GM12892 (cell line): Measurements from ENCODE around the gene MMD.
"Not testable (repeated sequence)": the region's sequence is repeated elsewhere in the genome, so short reads cannot be mapped to it uniquely, and the experiment has no call there.

Experiments used
- DNase-seq: peaks from one replicate; pipeline ENCODE4 v3.0.0; 2011; ENCODE audit not compliant: insufficient read length
- FAIRE-seq: peaks from 2 replicates; lab custom pipeline; 2011; peaks lifted over from hg19 to GRCh38; lab: Jason Lieb, UNC
- POLR2A ChIP-seq: IDR thresholded peaks from 2 replicates; pipeline ENCODE4 v1.6.1; 2011; ENCODE audit warnings: low read depth, low read length, control low read depth
- POLR2AphosphoS5 ChIP-seq: IDR thresholded peaks from 2 replicates; pipeline ENCODE4 v1.6.1; 2011; ENCODE audit warnings: low read depth, low read length, control low read depth
- TAF1 ChIP-seq: IDR thresholded peaks from 2 replicates; pipeline ENCODE4 v1.6.1; 2011; ENCODE audit warnings: low read depth, mild to moderate bottlenecking, control low read depth, low read length, borderline replicate concordance

MMD gene

DNA sequence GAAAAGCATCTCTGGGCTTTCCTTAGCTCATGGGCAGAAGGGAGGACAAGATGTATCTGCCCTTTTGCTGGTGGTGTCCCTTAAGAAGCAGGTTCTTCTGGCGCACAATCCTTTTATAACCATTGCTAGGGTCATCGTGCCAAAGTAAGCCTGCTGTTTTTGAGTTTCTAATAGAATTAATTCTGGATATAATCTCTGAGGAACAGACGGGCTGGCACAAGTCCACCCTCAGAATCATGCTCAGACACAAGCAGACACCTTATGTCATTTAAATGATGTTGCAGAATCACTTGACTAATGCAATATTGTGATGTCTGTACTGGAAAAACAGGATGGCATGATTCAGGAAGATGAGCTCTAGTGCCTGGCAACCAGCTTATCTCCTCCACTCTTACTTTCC lies 18.8 kb upstream of the MMD start:
- FAIRE-seq (no peak), DNase-seq (no peak)
- TF ChIP-seq POLR2AphosphoS5 (no peak), POLR2A (no peak), TAF1 (no peak)

GRCh38 chr17:55437159-55437605 lies 15.5 kb upstream of the MMD start:
- no peak for DNase-seq
- TF ChIP-seq POLR2AphosphoS5 (0 out of 2 replicates have a peak, but pooled peaks have one; percentile 12), TAF1 (no peak), POLR2A (peak; percentile 30; the same call in 1 of the 2 replicates)
- FAIRE-seq, result no peak

DNA sequence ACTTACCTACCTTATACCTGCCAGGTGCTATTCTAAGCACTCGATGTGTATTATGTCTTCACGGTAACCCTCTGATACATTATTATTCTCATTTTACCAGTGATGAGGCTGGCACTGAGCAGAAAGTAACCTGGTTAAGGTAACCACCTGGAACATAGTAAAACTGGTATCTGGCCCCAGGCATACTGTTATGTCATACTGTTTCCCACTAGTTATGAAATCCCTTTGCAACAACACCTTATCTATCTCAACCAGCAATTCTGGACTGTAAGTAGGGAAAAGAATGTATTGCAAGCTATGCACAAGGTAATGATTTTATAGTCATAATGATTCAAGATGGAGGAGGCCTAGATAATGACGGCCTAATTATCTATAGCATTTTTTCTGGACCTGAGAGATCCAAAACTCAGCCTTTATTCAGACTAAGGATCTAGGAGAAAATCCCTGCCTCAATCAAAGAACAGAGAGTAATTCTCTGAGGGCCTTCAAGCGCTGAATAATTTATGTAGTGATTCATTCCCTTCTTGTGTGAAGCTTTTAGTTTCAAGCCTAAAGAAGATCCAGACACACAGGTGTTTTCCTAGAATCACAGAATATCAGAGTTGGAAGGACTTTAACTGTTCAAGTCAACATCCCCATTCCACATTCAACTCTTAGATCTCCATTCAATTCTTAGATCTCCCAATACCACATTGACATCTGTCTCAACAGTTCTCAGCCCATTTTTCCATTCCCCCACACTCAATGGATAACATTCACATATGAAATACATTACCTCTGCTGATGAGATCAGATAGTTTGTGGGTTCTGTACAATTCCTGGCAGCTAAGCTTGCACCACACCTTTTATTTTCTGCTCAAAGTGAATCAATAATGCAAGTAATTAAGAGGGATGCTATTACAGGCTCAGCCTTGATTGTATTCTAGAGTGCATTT lies 14.9 kb upstream of the MMD start:
- FAIRE-seq, result peak; percentile 71

GRCh38 chr17:55435408-55435807 lies 13.8 kb upstream of the MMD start:
- TF ChIP-seq POLR2A, result no peak
- no peak for TF ChIP-seq TAF1
- TF ChIP-seq POLR2AphosphoS5, result no peak
- FAIRE-seq (peak; percentile 33), DNase-seq (no peak)

More for the DNA sequence above, 14.9 kb upstream of the MMD start:
- TF ChIP-seq POLR2A (no peak), POLR2AphosphoS5 (0 out of 2 replicates have a peak, but pooled peaks have one; percentile 6)
- no peak for DNase-seq

- no peak for FAIRE-seq
- no peak for DNase-seq
- TF ChIP-seq TAF1 (no peak), POLR2A (no peak), POLR2AphosphoS5 (no peak)
Observed at GRCh38 chr17:55434721-55435120, 13.1 kb upstream of the MMD start.

DNA sequence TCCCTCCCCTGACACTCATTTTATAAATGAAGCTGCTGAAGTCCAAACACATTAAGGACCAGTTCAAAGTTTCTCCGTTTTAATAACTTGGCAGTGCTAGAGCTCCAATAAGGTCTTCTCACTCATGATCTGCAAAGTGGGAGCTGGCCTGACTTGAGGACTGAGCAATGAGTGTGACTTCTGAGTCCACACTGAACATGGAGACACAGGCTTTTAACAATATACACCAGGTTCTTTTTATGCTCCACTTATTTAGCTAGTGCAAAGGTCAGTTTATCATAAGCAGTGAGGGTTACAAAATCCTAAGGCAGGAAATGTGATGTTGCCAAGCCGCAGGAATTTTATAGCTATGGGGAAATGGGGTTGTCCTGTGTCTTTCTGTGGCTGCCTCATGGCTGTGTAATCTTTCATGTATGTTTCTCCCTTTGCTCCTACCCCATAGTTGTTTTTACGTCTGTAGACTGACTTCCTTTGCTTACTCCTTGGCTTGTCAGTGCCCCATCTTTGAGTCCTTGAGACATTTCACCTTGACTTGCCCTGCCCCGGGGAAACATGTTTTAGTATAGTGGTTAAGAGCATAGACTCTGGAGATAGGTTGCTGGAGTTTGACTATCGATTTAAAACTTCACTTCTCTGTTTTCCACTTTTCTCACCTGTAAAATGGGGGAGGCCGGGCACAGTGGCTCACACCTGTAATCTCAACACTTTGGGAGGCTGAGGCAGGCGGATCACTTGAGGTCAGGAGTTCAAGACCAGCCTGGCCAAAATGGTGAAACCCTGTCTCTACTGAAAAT lies 12.2 kb upstream of the MMD start:
- no peak for TF ChIP-seq POLR2A
- no peak for DNase-seq
- FAIRE-seq, result no peak

DNA sequence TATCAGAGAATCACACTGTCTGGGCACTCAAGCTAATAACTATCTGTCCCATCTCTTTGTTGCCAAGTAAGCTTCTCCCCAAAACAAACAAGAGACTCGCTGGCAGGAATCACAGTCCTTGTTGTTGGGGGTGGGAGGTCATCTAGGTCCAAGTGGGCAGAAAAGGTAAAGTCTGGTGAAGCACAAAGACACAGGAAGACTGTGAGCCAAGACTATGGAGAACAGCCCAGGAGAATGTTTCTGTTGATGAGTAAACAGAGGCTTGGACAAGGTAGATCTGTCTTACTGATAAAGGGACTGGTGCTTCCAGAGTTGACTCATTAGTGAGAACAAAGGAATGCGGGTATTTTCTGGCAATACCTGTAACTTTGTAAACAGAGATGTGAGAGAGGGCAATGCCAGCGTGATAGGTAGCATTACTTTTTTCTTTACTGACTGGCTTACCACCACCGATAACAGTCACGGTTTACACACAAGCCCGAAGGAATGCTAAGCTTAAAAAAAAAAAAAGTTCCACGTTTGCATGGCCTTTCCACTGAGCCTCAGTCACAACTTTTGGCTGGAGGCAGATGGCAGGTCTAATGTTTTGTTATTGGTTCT lies 11.5 kb upstream of the MMD start:
- TF ChIP-seq POLR2AphosphoS5 (no peak), POLR2A (no peak), TAF1 (no peak)
- DNase-seq, result no peak
- peak; percentile 27 for FAIRE-seq

- TF ChIP-seq TAF1 (no peak), POLR2A (no peak), POLR2AphosphoS5 (no peak)
- FAIRE-seq (peak; percentile 5), DNase-seq (no peak)
Observed at GRCh38 chr17:55432358-55433028, 10.9 kb upstream of the MMD start.

DNA sequence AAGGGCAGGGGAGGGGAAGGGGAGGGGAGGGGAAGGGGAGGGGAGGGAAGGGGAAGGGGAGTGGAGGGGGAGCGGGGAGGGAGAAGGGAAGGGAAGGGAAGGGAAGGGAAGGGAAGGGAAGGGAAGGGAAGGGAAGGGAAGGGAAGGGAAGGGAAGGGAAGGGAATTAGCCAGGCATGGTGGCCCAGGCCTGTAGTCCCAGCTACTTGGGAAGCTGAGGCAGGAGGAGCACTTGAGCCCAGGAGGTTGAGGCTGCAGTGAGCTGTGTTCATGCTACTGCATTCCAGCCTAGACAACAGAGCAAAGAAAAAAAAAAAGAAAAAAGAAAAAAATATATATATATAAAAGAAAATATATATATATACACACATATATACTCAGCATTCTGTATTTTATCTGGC lies 10.3 kb upstream of the MMD start:
- not testable (repeated sequence) for DNase-seq, FAIRE-seq

- DNase-seq, result no peak
- TF ChIP-seq TAF1 (no peak), POLR2AphosphoS5 (no peak), POLR2A (no peak)
- FAIRE-seq, result peak; percentile 50
Observed at GRCh38 chr17:55430541-55431288, 9.1 kb upstream of the MMD start.

DNA sequence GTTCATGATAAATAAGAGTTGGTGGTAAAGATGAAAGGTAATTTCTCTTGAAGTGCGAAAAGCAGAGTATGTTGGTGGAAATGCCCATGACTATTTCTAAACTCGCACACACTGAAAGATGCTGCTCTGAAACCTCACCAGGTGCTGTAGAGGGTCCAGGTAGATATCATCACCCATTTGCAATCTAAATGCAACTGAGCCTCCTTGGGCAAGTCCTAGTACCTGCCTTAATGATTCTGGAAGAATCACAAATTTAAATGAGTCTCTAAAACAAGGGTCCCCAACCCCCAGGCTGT lies 5.9 kb upstream of the MMD start:
- DNase-seq, result no peak
- no peak for TF ChIP-seq POLR2AphosphoS5
- no peak for TF ChIP-seq POLR2A
- no peak for TF ChIP-seq TAF1
- FAIRE-seq, result peak; percentile 77
